Measurements from ENCODE around the gene SLC25A40.
A peak's percentile ranks its signal among the peaks of the same experiment; 100 is the strongest.
"Not testable (repeated sequence)": the region's sequence is repeated elsewhere in the genome, so short reads cannot be mapped to it uniquely, and the experiment has no call there.

The SLC25A40 gene

DNA sequence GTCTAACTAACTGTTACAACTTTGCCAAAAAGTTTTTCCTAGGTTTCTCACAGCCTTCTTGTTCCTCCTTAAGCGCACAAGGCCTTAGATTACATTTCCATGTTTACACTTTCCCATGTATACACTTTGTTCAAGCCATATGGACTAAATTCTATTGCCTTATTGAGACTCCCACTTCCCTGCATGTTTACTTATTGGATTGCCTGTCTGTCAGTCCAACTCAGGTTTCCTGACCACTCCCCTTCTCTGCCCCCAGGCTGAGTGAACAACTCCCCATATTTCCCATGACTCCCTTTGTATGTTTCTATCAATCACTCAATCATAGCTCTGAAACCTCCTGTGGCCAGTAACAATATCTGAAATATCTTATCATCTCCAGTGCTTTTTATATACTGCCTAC is 43.0 kb downstream of the SLC25A40 start:
- H3K27ac Mint-ChIP-seq: no peak overlapping the region
- ATAC-seq: no peak

DNA sequence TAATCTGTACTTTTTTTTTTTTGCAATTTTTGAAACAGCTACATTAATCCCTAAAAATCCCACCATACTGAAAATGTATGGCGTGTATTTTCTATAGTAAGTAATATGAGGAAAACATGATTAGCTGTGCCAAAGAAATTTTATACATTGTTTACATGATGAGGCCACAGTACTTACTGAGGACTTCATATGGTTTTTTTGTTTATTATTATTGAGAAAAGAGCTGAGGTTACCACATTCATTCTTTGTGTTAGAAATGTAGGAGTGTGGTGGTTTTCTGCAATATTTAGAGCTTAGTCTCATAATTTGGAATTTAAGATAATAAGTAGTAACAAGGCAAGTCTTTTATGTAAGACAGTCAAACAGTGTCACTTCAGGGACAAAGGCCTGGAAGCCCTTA is 45.1 kb downstream of the SLC25A40 start:
- H3K4me1 Mint-ChIP-seq: no peaks in the 10 kb centered on the region
- H3K4me3 Mint-ChIP-seq: no peak overlapping the region
- H3K27me3 Mint-ChIP-seq: no peaks in the 10 kb centered on the region
- peaks cover 10% of the 10 kb centered on the region for H3K9me3 Mint-ChIP-seq
- peaks cover 26% of the 10 kb centered on the region for H3K36me3 Mint-ChIP-seq
- H3K27ac Mint-ChIP-seq: no peak overlapping the region
- no peak for ATAC-seq

More for the DNA sequence above, 43.0 kb downstream of the SLC25A40 start:
- no peaks in the 10 kb centered on the region for H3K27me3 Mint-ChIP-seq
- H3K36me3 Mint-ChIP-seq: peaks cover 26% of the 10 kb centered on the region
- no peaks in the 10 kb centered on the region for H3K4me1 Mint-ChIP-seq
- H3K9me3 Mint-ChIP-seq: peaks cover 4% of the 10 kb centered on the region
- no peak overlapping the region for H3K4me3 Mint-ChIP-seq

GRCh38 chr7:87828383-87828782 is 47.8 kb downstream of the SLC25A40 start:
- Mint-ChIP-seq H3K9me3 (peaks cover 22% of the 10 kb centered on the region), H3K36me3 (peaks cover 26% of the 10 kb centered on the region)
- not testable (repeated sequence) for H3K27me3 Mint-ChIP-seq, H3K4me1 Mint-ChIP-seq, H3K27ac Mint-ChIP-seq, H3K4me3 Mint-ChIP-seq, ATAC-seq

DNA sequence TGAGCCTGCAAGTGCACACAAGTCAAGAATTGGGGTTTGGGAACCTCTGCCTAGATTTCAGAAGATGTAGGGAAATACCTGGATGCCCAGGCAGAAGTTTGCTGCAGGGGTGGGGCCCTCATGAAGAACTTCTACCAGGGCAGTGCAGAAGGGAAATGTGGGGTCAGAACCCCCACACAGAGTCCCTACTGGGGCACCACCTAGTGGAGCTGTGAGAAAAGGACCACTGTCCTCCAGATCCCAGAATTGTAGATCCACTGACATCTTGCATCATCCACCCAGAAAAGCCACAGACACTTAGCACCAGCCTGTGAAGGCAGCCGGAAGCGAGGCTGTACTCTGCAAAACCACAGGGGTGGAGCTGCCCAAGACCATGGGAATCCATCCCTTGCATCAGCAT is 50.8 kb downstream of the SLC25A40 start:
- peaks cover 22% of the 10 kb centered on the region for H3K9me3 Mint-ChIP-seq
- not testable (repeated sequence) for H3K4me1 Mint-ChIP-seq, ATAC-seq, H3K36me3 Mint-ChIP-seq, H3K27ac Mint-ChIP-seq, H3K27me3 Mint-ChIP-seq, H3K4me3 Mint-ChIP-seq

GRCh38 chr7:87822056-87822455 is 54.1 kb downstream of the SLC25A40 start:
- H3K27ac Mint-ChIP-seq, H3K4me1 Mint-ChIP-seq, H3K36me3 Mint-ChIP-seq, H3K27me3 Mint-ChIP-seq, ATAC-seq, H3K4me3 Mint-ChIP-seq: not testable (repeated sequence)
- H3K9me3 Mint-ChIP-seq: peaks cover 18% of the 10 kb centered on the region

DNA sequence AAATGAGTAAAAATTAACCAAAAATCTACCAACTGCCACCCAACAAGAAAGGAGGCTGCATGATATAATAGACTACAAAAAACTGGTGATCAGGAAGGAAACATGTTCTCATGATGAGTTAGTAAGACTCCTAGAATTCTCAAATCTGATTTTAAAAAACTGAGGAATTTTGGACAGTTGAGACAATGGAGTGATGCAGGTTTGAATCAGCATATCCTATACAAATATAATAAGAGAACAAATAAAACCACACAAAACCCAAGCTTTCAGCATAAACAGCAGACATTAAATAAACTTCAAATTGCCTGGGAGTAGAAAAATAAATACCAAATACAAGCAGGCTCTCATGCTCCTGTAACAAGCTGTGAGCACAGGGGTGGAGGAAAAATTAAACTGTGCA is 57.8 kb downstream of the SLC25A40 start:
- H3K36me3 Mint-ChIP-seq: no peaks in the 10 kb centered on the region
- ATAC-seq: no peak
- H3K4me1 Mint-ChIP-seq: no peaks in the 10 kb centered on the region
- no peak overlapping the region for H3K27ac Mint-ChIP-seq
- no peaks in the 10 kb centered on the region for H3K27me3 Mint-ChIP-seq
- H3K9me3 Mint-ChIP-seq: no peaks in the 10 kb centered on the region
- no peak overlapping the region for H3K4me3 Mint-ChIP-seq

GRCh38 chr7:87816389-87816788 is 59.8 kb downstream of the SLC25A40 start:
- Mint-ChIP-seq H3K4me1 (no peaks in the 10 kb centered on the region), H3K9me3 (no peaks in the 10 kb centered on the region), H3K4me3 (no peak overlapping the region), H3K27ac (no peak overlapping the region), H3K36me3 (no peaks in the 10 kb centered on the region), H3K27me3 (no peaks in the 10 kb centered on the region)
- ATAC-seq: peak; percentile 57

GRCh38 chr7:87810726-87811125 is 65.4 kb downstream of the SLC25A40 start:
- Mint-ChIP-seq H3K27ac (no peak overlapping the region), H3K9me3 (no peaks in the 10 kb centered on the region), H3K4me1 (no peaks in the 10 kb centered on the region), H3K4me3 (no peak overlapping the region), H3K27me3 (no peaks in the 10 kb centered on the region), H3K36me3 (no peaks in the 10 kb centered on the region)
- no peak for ATAC-seq

- no peaks in the 10 kb centered on the region for H3K9me3 Mint-ChIP-seq
- no peak for ATAC-seq
- no peak overlapping the region for H3K27ac Mint-ChIP-seq
- H3K4me3 Mint-ChIP-seq: no peak overlapping the region
- no peaks in the 10 kb centered on the region for H3K36me3 Mint-ChIP-seq
- no peaks in the 10 kb centered on the region for H3K27me3 Mint-ChIP-seq
- no peaks in the 10 kb centered on the region for H3K4me1 Mint-ChIP-seq
Observed at GRCh38 chr7:87810130-87810529, 66.0 kb downstream of the SLC25A40 start.

- Mint-ChIP-seq H3K27ac (no peak overlapping the region), H3K4me3 (no peak overlapping the region), H3K36me3 (no peaks in the 10 kb centered on the region), H3K9me3 (no peaks in the 10 kb centered on the region), H3K27me3 (no peaks in the 10 kb centered on the region), H3K4me1 (no peaks in the 10 kb centered on the region)
- ATAC-seq: no peak
Observed at GRCh38 chr7:87806150-87806549, 70.0 kb downstream of the SLC25A40 start.

DNA sequence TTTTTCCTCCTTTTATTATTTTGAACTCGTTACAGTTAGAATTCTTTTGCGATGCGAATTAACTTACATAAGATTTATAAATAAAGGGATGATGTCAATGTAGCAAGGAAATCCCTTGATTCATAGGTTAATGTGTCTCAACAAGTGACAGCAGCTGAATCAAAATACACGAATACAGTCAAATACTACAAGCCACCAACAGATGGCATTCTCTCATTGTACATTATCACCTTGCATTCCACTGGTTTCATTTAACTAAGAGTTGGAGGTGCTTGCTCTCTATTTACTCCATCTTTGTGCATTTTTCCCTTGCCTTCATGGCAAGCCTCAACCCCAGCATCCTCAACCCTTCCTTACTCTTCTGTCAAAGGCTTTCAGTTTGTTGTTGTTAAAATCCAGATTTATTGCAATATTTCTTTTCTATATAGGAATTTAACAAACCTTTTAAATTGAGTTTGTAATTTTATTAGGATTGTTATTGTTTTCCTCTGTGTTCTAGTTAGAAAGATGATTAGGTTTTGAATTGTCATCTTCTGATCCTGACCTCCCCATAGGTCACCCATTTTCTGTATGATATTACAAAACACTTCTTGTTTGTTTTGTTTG is 78.3 kb downstream of the SLC25A40 start:
- no peaks in the 10 kb centered on the region for H3K36me3 Mint-ChIP-seq
- H3K27me3 Mint-ChIP-seq: peaks cover 23% of the 10 kb centered on the region
- no peaks in the 10 kb centered on the region for H3K4me1 Mint-ChIP-seq
- no peak overlapping the region for H3K4me3 Mint-ChIP-seq
- no peak overlapping the region for H3K27ac Mint-ChIP-seq
- no peak for ATAC-seq
- H3K9me3 Mint-ChIP-seq: no peaks in the 10 kb centered on the region

DNA sequence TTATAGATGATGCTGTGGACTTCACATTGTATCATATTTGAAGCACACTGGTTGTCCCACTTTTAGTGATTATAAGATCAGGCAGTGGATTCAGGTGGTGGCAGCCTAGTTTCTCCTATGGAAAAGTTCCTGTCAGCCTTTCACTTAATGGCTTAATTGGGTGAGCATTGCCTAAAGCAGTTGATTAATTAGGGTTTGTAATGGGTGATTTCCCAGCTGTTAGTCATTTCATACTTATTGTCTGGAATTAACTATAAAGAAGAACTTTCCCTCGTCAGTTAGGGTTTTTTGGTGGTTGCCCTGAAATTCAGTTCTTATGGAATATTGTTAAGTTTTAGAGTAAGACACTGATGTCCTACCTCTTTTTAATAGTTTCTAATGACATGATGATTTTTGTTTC is 78.8 kb downstream of the SLC25A40 start:
- Mint-ChIP-seq H3K27me3 (peaks cover 28% of the 10 kb centered on the region), H3K36me3 (no peaks in the 10 kb centered on the region), H3K4me3 (no peak overlapping the region), H3K27ac (no peak overlapping the region), H3K9me3 (no peaks in the 10 kb centered on the region), H3K4me1 (no peaks in the 10 kb centered on the region)
- ATAC-seq: no peak

- no peak overlapping the region for H3K27ac Mint-ChIP-seq
- H3K27me3 Mint-ChIP-seq: peaks cover 20% of the 10 kb centered on the region
- no peaks in the 10 kb centered on the region for H3K4me1 Mint-ChIP-seq
- peak; percentile 54 for ATAC-seq
- no peaks in the 10 kb centered on the region for H3K36me3 Mint-ChIP-seq
- H3K4me3 Mint-ChIP-seq: no peak overlapping the region
- H3K9me3 Mint-ChIP-seq: no peaks in the 10 kb centered on the region
Observed at GRCh38 chr7:87785368-87785995, 90.7 kb downstream of the SLC25A40 start.

DNA sequence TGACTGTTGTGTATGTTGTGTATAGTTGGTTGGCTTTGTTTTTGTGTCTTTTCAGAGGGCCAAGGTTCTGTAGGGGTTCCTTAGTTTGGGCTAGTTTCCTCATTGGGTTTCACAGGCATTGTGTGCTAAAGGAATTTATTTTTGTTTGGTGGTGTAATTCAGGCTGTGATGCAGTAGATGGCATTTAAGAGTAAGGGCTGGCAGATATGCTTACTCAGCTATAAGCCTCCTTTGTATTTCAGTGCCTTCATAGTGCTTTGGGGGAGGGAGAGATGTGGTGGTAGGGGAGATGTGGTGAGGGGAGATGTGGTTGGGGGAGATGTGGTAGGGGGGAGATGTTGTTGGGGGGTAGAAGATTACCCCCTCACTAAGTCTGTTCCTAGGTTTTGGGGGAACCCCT is 91.7 kb downstream of the SLC25A40 start:
- Mint-ChIP-seq H3K27me3 (peaks cover 20% of the 10 kb centered on the region), H3K36me3 (no peaks in the 10 kb centered on the region), H3K4me3 (no peak overlapping the region), H3K4me1 (no peaks in the 10 kb centered on the region), H3K27ac (no peak overlapping the region), H3K9me3 (no peaks in the 10 kb centered on the region)
- no peak for ATAC-seq
